Measurements from ENCODE around the gene PIK3CB. TPM values are rescaled to one million over a fixed set of nuclear protein-coding genes. Genes with fewer than 3 reads are reported as not detected.
"Not testable (repeated sequence)": the region's sequence is repeated elsewhere in the genome, so short reads cannot be mapped to it uniquely, and the experiment has no call there.

PIK3CB gene
- total RNA-seq, 1 donor from 2014 or later = 21.9 TPM

GRCh38 chr3:138812806-138813205, 21.9 kb downstream of the PIK3CB start:
- no peak overlapping the region for H3K4me3 Mint-ChIP-seq
- H3K36me3 Mint-ChIP-seq (ENCODE audit: low read depth) = peaks cover 3% of the 10 kb centered on the region
- DNase-seq (no peak), ATAC-seq (ENCODE audit: low read depth) (no peak)
- H3K27me3 Mint-ChIP-seq = no peaks in the 10 kb centered on the region
- ChIA-PET POLR2A (interaction anchor here (0.7 kb wide), 1 partner anchor 580 kb away, joined by 3 read pairs; no protein-coding TSS in a partner anchor), CTCF (no interaction called here)
- no peak for TF ChIP-seq CTCF (IDR thresholded peaks at IDR 0.05)
- no peaks in the 10 kb centered on the region for H3K9me3 Mint-ChIP-seq
- H3K27ac Mint-ChIP-seq = no peak overlapping the region
- H3K4me1 Mint-ChIP-seq = peaks cover 15% of the 10 kb centered on the region
- intact Hi-C loops (cut with micrococcal nuclease) = no loop called here

- no peak overlapping the region for H3K4me3 Mint-ChIP-seq
- CTCF ChIA-PET = no interaction called here
- intact Hi-C loops (cut with micrococcal nuclease) = no loop called here
- DNase-seq = no peak
- TF ChIP-seq CTCF (IDR thresholded peaks at IDR 0.05) = no peak
- no peak overlapping the region for H3K27ac Mint-ChIP-seq
- H3K9me3 Mint-ChIP-seq = no peaks in the 10 kb centered on the region
- H3K27me3 Mint-ChIP-seq = no peaks in the 10 kb centered on the region
- ATAC-seq (ENCODE audit: low read depth) = no peak
- peaks cover 7% of the 10 kb centered on the region for H3K36me3 Mint-ChIP-seq (ENCODE audit: low read depth)
- POLR2A ChIA-PET = no interaction called here
- peaks cover 9% of the 10 kb centered on the region for H3K4me1 Mint-ChIP-seq
Measured at GRCh38 chr3:138809500-138810256, 25.1 kb downstream of the PIK3CB start.

DNA sequence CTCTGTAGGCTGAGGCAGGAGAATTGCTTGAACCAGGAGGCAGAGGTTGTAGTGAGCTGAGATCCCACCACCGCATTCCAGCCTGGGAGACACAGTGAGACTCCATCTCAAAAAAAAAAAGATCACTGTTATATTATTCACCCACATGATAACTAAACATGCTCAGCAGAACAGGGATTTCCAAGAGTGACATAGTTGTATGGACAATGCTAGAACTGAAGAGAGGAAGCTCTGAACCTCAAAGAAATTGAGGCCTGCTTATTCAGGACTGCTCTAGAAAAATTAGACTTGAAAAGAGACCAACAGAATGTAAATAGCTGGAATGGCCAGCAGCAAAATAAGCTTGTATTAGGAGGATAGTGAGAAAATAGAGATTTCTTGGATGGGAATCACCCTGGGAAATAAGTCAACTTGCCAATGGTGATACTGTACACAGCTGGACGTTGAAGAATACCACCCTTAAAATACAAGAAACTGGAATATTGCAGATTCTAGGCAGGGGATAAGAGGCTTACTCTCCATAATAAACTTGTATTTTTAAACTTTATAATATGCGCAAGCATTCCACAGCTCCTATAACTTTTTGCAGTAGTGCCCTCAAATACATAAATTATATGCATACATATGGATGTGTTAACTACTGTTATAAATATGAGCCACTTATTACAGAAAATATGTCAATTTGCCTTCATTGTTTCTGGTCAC, 28.2 kb downstream of the PIK3CB start:
- DNase-seq (no peak), ATAC-seq (ENCODE audit: low read depth) (no peak)
- Mint-ChIP-seq H3K27ac (no peak overlapping the region), H3K9me3 (no peaks in the 10 kb centered on the region), H3K36me3 (ENCODE audit: low read depth) (peaks cover 5% of the 10 kb centered on the region), H3K27me3 (no peaks in the 10 kb centered on the region), H3K4me1 (peaks cover 4% of the 10 kb centered on the region), H3K4me3 (no peak overlapping the region)
- ChIA-PET CTCF (no interaction called here), POLR2A (no interaction called here)
- no peak for TF ChIP-seq CTCF (IDR thresholded peaks at IDR 0.05)
- intact Hi-C loops (cut with micrococcal nuclease) = no loop called here

GRCh38 chr3:138803006-138803653, 31.6 kb downstream of the PIK3CB start:
- Mint-ChIP-seq H3K4me1 (peaks cover 8% of the 10 kb centered on the region), H3K27ac (no peak overlapping the region), H3K4me3 (no peak overlapping the region), H3K9me3 (no peaks in the 10 kb centered on the region), H3K36me3 (ENCODE audit: low read depth) (peaks cover 5% of the 10 kb centered on the region), H3K27me3 (no peaks in the 10 kb centered on the region)
- ChIA-PET POLR2A (no interaction called here), CTCF (no interaction called here)
- intact Hi-C loops (cut with micrococcal nuclease) = no loop called here
- ATAC-seq (ENCODE audit: low read depth) (no peak), DNase-seq (no peak)
- no peak for TF ChIP-seq CTCF (IDR thresholded peaks at IDR 0.05)

DNA sequence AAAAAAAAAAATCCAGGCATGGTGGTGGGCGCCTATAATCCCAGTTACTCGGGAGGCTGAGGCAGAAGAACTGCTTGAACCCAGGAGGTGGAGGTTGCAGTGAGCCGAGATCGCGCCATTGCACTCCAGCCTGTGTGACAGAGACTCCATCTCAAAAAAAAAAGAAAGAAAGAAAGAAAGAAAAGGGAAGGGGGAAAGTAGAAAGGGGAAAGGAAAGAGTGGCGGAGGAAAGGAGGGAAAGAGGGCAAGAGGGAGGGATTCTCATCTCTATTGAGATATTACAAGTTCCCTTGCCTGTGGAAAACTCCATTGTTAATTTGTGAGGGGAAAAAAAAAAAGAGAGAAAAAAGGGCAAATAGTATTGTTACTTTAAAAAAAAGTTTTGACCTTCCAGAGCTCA, 32.5 kb downstream of the PIK3CB start:
- CTCF ChIA-PET; H3K4me3 Mint-ChIP-seq; H3K27me3 Mint-ChIP-seq; H3K27ac Mint-ChIP-seq; POLR2A ChIA-PET; ATAC-seq (ENCODE audit: low read depth); H3K36me3 Mint-ChIP-seq (ENCODE audit: low read depth); H3K9me3 Mint-ChIP-seq; intact Hi-C loops (cut with micrococcal nuclease); DNase-seq: not testable (repeated sequence)
- H3K4me1 Mint-ChIP-seq = peaks cover 11% of the 10 kb centered on the region
